GM12878 (cell line): ENCODE results near the gene SCYGR1. TPM values are rescaled to one million over a fixed set of nuclear protein-coding genes. Genes with fewer than 3 reads are reported as not detected.

ENCODE experiments used
- ATAC-seq: fragments of 200-7000 bp; cut with Tn5 transposase; 3 replicates; pipeline ENCODE4 v1.9.1; 2020; ENCODE audit warnings: mild to moderate bottlenecking, moderate library complexity
- BruUV-seq: library from RNA; stranded (reverse); fragments of 400-500 nt; replicated peaks from 2 replicates; lab custom pipeline; 2021; lab: Mats Ljungman, UMichigan
- CTCF ChIA-PET: fragments of 300-600 bp; sonication (Branson Sonifier 250); formaldehyde crosslinking; extraction: SDS; loops from one replicate; lab custom pipeline; 2021; ENCODE audit warnings: inconsistent platforms; lab: Yijun Ruan, JAX
- POLR2A ChIA-PET: fragments of 350-600 bp; formaldehyde crosslinking; extraction: SDS; loops from one replicate; lab custom pipeline; 2021; ENCODE audit warnings: inconsistent platforms; lab: Charles Lee
- RAD21 ChIA-PET: fragments of 300-600 bp; sonication (Branson Sonifier 250); formaldehyde crosslinking; loops from one replicate; lab custom pipeline; 2023; ENCODE audit warnings: antibody characterized with exemption; ENCODE audit not compliant: unreplicated experiment; lab: Charles Lee
- SMC1A ChIA-PET: fragments of 300-600 bp; sonication (Branson Sonifier 250); formaldehyde crosslinking; loops from one replicate; lab custom pipeline; 2023; ENCODE audit not compliant: unreplicated experiment, uncharacterized antibody; lab: Charles Lee
- DNase-seq: peaks from one replicate; pipeline ENCODE4 v3.0.0-alpha.2; 2011; ENCODE audit warnings: low read depth, low spot score
- FAIRE-seq: peaks from 3 replicates; lab custom pipeline; 2011; peaks lifted over from hg19 to GRCh38; lab: Jason Lieb, UNC
- H2AFZ ChIP-seq: 2 replicates; pipeline ENCODE4 v1.6.0; 2011; ENCODE audit warnings: low read depth, low read length, control low read depth; ENCODE audit not compliant: control insufficient read depth
- H3K27ac ChIP-seq: 2 replicates; pipeline ENCODE4 v1.5.1; 2011; ENCODE audit warnings: control low read depth; ENCODE audit not compliant: control insufficient read depth, insufficient read depth
- H3K27me3 ChIP-seq, 2 experiments: replicated peaks in 1 of 2; 2 replicates each; pipeline versions ENCODE4 v1.6.0 to v1.6.1; 2011; ENCODE audit warnings: low read length in 1 of 2; ENCODE audit not compliant: control insufficient read depth in 2 of 2, insufficient read depth in 2 of 2
- H3K36me3 ChIP-seq, 2 experiments: 2 replicates each; pipeline ENCODE4 v1.5.1; 2011; ENCODE audit warnings: low read length in 1 of 2; ENCODE audit not compliant: control insufficient read depth in 2 of 2, insufficient read depth in 2 of 2
- H3K4me1 ChIP-seq: 2 replicates; pipeline ENCODE4 v1.6.1; 2011; ENCODE audit warnings: mild to moderate bottlenecking, low read length, moderate library complexity, mixed read lengths; ENCODE audit not compliant: control insufficient read depth, insufficient read depth
- H3K4me2 ChIP-seq: 2 replicates; pipeline ENCODE4 v1.6.0; 2011; ENCODE audit warnings: control low read depth; ENCODE audit not compliant: control insufficient read depth, insufficient read depth
- H3K4me3 ChIP-seq: fragments of 200-600 bp; sonication (generic); 2 replicates; pipeline ENCODE4 v1.5.1; 2016
- H3K79me2 ChIP-seq: 2 replicates; pipeline ENCODE4 v1.6.0; 2011; ENCODE audit warnings: low read length; ENCODE audit not compliant: control insufficient read depth, insufficient read depth
- H3K9ac ChIP-seq: 2 replicates; pipeline ENCODE4 v1.8.0; 2011; ENCODE audit warnings: low read length, control low read depth, mixed read lengths; ENCODE audit not compliant: control insufficient read depth, insufficient read depth
- H3K9me3 ChIP-seq: replicated peaks from 3 replicates; pipeline ENCODE4 v1.5.1; 2011; ENCODE audit warnings: mild to moderate bottlenecking, low read length; ENCODE audit not compliant: control insufficient read depth, insufficient read depth
- H4K20me1 ChIP-seq: 2 replicates; pipeline ENCODE4 v1.6.0; 2011; ENCODE audit not compliant: control insufficient read depth, insufficient read depth
- CEBPB ChIP-seq, 2 experiments: fragments of 150-350 bp in 1 of 2; IDR thresholded peaks; 2 replicates each; pipeline ENCODE4 v1.6.1; 2012 to 2014; ENCODE audit warnings: low read depth in 2 of 2, low read length in 2 of 2, borderline replicate concordance in 1 of 2, inconsistent platforms in 1 of 2
- POU2F2 ChIP-seq: IDR thresholded peaks from 3 replicates; pipeline ENCODE4 v1.6.1; 2011; ENCODE audit warnings: low read depth, mild to moderate bottlenecking, low read length, borderline replicate concordance
- RAD51 ChIP-seq: fragments of 450-650 bp; IDR thresholded peaks from 2 replicates; pipeline ENCODE4 v1.6.1; 2016; ENCODE audit warnings: moderate library complexity, mild to moderate bottlenecking, inconsistent platforms
- SMARCA5 ChIP-seq: fragments of 450-650 bp; IDR thresholded peaks from 2 replicates; pipeline ENCODE4 v1.6.1; 2017; ENCODE audit warnings: mild to moderate bottlenecking
- ZBED1 ChIP-seq: IDR thresholded peaks from 2 replicates; pipeline ENCODE4 v1.6.1; 2016; ENCODE audit warnings: borderline replicate concordance
- ZNF622 ChIP-seq: fragments of 450-650 bp; IDR thresholded peaks from 2 replicates; pipeline ENCODE4 v1.6.1; 2017; ENCODE audit warnings: mild to moderate bottlenecking, inconsistent platforms
- WGBS: methylation state at CpG from one replicate; pipeline ENCODE4 v1.1.6; 2016; ENCODE audit warnings: low lambda C conversion rate; ENCODE audit not compliant: insufficient replicate concordance, insufficient coverage; ENCODE audit errors: missing lambda C conversion rate; 5-methylcytosine and 5-hydroxymethylcytosine counted together
- in situ Hi-C: fragments of 300-500 bp; cut with MboI; formaldehyde crosslinking; loops from 9 replicates; pipeline ENCODE4 v1.14.3; 2018; ENCODE audit warnings: mixed read lengths
- intact Hi-C: fragments of 100-400 bp; cut with micrococcal nuclease; formaldehyde crosslinking; loops from one replicate; pipeline ENCODE4 v1.14.2; 2022; ENCODE audit not compliant: unreplicated experiment
- polyA plus RNA-seq, 11 experiments: library from polyadenylated mRNA; depleted of rRNA in 4 of 11; unstranded in 6 of 11; stranded (reverse) in 5 of 11; fragments of >200 nt; fragmentation: Nextera tagmentation in 4 of 11; fragmentation: Illumina TruSeq in 1 of 11; extraction: Ambion mirVana in 4 of 11; extraction: Trizol in 1 of 11; gene quantifications; 1 replicate in 1 of 11; 2 replicates in 10 of 11; pipeline versions ENCODE4 v1.2.1 to v1.2.3, GENCODE V29; 2011 to 2016; ENCODE audit warnings: inconsistent platforms in 2 of 11, missing spikeins in 2 of 11, low read depth in 1 of 11
- total RNA-seq, 4 experiments: library from RNA; depleted of rRNA in 3 of 4; stranded (reverse); fragments of >200 nt in 3 of 4; fragmentation: Illumina TruSeq in 1 of 4; extraction: Trizol in 1 of 4; gene quantifications; 2 replicates each; pipeline versions ENCODE4 v1.2.1 to v1.2.3, GENCODE V29; 2013 to 2021
- TF ChIP-seq, protein P1 (sequence below): fragments of 450-650 bp; IDR thresholded peaks from 2 replicates; pipeline ENCODE4 v1.6.1; 2017; ENCODE audit warnings: mild to moderate bottlenecking, low read depth, inconsistent platforms; ENCODE audit not compliant: poor library complexity, severe bottlenecking
- TF ChIP-seq, protein P2 (sequence below): IDR thresholded peaks from 2 replicates; pipeline ENCODE4 v1.6.1; 2011; ENCODE audit warnings: borderline replicate concordance, low read depth, mild to moderate bottlenecking, moderate library complexity, mixed read lengths, low read length; ENCODE audit not compliant: insufficient read depth; ENCODE audit errors: extremely low read length
- TF ChIP-seq, protein P3 (sequence below): fragments of 450-650 bp; IDR thresholded peaks from 2 replicates; pipeline ENCODE4 v1.6.1; 2018; ENCODE audit warnings: borderline replicate concordance, mild to moderate bottlenecking; ENCODE audit not compliant: partially characterized antibody
- TF ChIP-seq, protein P4 (sequence below): fragments of 450-650 bp; IDR thresholded peaks from 2 replicates; pipeline ENCODE4 v1.6.1; 2017; ENCODE audit warnings: mild to moderate bottlenecking
- TF ChIP-seq, protein P5 (sequence below): fragments of 450-650 bp; conservative IDR thresholded peaks from 2 replicates; pipeline ENCODE4 v1.6.1; 2017; ENCODE audit warnings: mild to moderate bottlenecking, moderate library complexity

SCYGR1 gene
- total and polyA plus RNA-seq, 10 of the 15 experiments (the other 5 are each of a cell fraction or from before 2014, with no cell fraction given): not detected

DNA sequence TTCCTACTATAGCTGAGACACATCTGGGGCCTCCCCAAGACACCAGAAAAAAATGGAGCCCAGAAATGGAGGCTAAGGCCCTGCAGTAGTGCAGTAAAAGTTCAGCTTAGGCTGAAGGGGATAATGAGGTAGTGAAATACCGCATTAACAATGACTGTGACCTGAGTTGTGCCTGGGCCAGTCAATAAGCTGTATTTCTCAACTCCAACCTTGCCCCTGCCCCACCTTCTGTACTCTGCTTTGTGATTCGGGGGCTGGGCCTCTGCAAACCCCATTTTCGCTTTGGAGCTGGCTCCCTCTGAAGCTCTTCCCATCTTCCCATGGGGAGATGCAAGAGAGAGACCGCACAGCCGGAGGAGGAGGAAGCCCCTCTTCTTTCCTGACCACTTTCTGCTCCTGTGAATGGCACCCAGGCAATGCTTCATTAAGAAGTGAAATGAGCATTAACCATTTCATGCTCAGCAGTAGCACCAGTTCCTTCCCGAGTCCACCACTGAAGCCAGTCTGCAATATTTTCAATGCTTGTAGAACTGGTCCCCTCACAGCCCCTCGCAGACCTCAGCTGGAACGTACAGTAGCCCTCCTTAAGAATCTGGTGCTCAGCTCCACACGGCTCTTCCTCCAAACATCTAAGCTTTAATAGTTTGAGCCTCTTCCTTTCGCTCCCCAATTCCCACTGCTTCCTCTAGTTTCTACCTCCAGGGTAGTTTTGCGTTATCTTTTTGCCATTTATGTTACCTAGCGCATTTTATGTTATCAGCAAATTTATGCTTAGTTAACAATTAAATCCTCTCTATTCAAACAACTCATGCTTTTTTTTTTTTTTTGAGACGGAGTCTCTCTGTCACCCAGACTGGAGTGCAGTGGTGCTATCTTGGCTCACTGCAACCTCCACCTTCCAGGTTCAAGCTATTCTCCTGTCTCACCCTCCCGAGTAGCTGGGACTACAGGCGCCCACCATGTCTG is 32.6 kb upstream of the SCYGR1 start:
- DNase-seq: no peak
- H3K4me1 ChIP-seq: peaks cover 14% of the 10 kb centered on the region
- H3K79me2 ChIP-seq: no peaks in the 10 kb centered on the region
- no peaks in the 10 kb centered on the region for H4K20me1 ChIP-seq
- 81% methylated on average over 15 of the region's 15 CpGs for WGBS
- H3K9me3 ChIP-seq: no peaks in the 10 kb centered on the region
- no peak for FAIRE-seq
- no peak overlapping the region for H3K9ac ChIP-seq
- TF ChIP-seq, protein P1, sequence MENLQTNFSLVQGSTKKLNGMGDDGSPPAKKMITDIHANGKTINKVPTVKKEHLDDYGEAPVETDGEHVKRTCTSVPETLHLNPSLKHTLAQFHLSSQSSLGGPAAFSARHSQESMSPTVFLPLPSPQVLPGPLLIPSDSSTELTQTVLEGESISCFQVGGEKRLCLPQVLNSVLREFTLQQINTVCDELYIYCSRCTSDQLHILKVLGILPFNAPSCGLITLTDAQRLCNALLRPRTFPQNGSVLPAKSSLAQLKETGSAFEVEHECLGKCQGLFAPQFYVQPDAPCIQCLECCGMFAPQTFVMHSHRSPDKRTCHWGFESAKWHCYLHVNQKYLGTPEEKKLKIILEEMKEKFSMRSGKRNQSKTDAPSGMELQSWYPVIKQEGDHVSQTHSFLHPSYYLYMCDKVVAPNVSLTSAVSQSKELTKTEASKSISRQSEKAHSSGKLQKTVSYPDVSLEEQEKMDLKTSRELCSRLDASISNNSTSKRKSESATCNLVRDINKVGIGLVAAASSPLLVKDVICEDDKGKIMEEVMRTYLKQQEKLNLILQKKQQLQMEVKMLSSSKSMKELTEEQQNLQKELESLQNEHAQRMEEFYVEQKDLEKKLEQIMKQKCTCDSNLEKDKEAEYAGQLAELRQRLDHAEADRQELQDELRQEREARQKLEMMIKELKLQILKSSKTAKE: no peak
- TF ChIP-seq SMARCA5 (no peak), POU2F2 (no peak), ZBED1 (no peak), RAD51 (no peak), CEBPB (IDR thresholded peaks at IDR 0.05; ENCODE audit: borderline replicate concordance in 1 of 2, low read depth in 2 of 2, low read length in 2 of 2) (no peak), ZNF622 (no peak)
- TF ChIP-seq, protein P2, sequence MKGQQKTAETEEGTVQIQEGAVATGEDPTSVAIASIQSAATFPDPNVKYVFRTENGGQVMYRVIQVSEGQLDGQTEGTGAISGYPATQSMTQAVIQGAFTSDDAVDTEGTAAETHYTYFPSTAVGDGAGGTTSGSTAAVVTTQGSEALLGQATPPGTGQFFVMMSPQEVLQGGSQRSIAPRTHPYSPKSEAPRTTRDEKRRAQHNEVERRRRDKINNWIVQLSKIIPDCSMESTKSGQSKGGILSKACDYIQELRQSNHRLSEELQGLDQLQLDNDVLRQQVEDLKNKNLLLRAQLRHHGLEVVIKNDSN: no peak
- TF ChIP-seq, protein P3, sequence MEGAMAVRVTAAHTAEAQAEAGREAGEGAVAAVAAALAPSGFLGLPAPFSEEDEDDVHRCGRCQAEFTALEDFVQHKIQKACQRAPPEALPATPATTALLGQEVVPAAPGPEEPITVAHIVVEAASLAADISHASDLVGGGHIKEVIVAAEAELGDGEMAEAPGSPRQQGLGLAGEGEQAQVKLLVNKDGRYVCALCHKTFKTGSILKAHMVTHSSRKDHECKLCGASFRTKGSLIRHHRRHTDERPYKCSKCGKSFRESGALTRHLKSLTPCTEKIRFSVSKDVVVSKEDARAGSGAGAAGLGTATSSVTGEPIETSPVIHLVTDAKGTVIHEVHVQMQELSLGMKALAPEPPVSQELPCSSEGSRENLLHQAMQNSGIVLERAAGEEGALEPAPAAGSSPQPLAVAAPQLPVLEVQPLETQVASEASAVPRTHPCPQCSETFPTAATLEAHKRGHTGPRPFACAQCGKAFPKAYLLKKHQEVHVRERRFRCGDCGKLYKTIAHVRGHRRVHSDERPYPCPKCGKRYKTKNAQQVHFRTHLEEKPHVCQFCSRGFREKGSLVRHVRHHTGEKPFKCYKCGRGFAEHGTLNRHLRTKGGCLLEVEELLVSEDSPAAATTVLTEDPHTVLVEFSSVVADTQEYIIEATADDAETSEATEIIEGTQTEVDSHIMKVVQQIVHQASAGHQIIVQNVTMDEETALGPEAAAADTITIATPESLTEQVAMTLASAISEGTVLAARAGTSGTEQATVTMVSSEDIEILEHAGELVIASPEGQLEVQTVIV: no peak
- TF ChIP-seq, protein P4, sequence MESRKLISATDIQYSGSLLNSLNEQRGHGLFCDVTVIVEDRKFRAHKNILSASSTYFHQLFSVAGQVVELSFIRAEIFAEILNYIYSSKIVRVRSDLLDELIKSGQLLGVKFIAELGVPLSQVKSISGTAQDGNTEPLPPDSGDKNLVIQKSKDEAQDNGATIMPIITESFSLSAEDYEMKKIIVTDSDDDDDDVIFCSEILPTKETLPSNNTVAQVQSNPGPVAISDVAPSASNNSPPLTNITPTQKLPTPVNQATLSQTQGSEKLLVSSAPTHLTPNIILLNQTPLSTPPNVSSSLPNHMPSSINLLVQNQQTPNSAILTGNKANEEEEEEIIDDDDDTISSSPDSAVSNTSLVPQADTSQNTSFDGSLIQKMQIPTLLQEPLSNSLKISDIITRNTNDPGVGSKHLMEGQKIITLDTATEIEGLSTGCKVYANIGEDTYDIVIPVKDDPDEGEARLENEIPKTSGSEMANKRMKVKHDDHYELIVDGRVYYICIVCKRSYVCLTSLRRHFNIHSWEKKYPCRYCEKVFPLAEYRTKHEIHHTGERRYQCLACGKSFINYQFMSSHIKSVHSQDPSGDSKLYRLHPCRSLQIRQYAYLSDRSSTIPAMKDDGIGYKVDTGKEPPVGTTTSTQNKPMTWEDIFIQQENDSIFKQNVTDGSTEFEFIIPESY: no peak
- TF ChIP-seq, protein P5, sequence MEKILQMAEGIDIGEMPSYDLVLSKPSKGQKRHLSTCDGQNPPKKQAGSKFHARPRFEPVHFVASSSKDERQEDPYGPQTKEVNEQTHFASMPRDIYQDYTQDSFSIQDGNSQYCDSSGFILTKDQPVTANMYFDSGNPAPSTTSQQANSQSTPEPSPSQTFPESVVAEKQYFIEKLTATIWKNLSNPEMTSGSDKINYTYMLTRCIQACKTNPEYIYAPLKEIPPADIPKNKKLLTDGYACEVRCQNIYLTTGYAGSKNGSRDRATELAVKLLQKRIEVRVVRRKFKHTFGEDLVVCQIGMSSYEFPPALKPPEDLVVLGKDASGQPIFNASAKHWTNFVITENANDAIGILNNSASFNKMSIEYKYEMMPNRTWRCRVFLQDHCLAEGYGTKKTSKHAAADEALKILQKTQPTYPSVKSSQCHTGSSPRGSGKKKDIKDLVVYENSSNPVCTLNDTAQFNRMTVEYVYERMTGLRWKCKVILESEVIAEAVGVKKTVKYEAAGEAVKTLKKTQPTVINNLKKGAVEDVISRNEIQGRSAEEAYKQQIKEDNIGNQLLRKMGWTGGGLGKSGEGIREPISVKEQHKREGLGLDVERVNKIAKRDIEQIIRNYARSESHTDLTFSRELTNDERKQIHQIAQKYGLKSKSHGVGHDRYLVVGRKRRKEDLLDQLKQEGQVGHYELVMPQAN: no peak
- TF ChIP-seq, all 136 proteins: peak for 0
- intact Hi-C loops: no loop called here
- no peak overlapping the region for H3K4me3 ChIP-seq
- in situ Hi-C loops: no loop called here
- no peaks in the 10 kb centered on the region for H3K27me3 ChIP-seq
- ChIA-PET RAD21 (no interaction called here), SMC1A (interaction anchor here (0.7 to 2.0 kb wide), 2 partner anchors 15 to 278 kb away, joined by 3 to 6 read pairs; no protein-coding TSS in a partner anchor), POLR2A (no interaction called here), CTCF (interaction anchor here (0.7 to 1.3 kb wide), 2 partner anchors 15 to 346 kb away, joined by 3 read pairs; no protein-coding TSS in a partner anchor)
- H3K4me2 ChIP-seq: no peak overlapping the region
- no peak overlapping the region for H2AFZ ChIP-seq
- no peak overlapping the region for H3K27ac ChIP-seq
- BruUV-seq: no TSS peak
- no peaks in the 10 kb centered on the region for H3K36me3 ChIP-seq
- ATAC-seq: no peak
